BLaER1 treated with 17β-estradiol and CSF1 and Interleukin-3, amounts not matched to agents 10 nM and 100 nM (cell line): ENCODE data around the gene NAPB.
"Not testable (repeated sequence)": the region's sequence is repeated elsewhere in the genome, so short reads cannot be mapped to it uniquely, and the experiment has no call there.

Source experiments
- H3K27ac ChIP-seq, 11 experiments: shearing (Covaris generic); formaldehyde crosslinking; 2 replicates each; pipeline ENCODE4 v1.8.1; 2022
- H3K27me3 ChIP-seq, 11 experiments: shearing (Covaris generic); formaldehyde crosslinking; 2 replicates each; pipeline ENCODE4 v1.8.1; 2022
- H3K36me3 ChIP-seq, 11 experiments: shearing (Covaris generic); formaldehyde crosslinking; 2 replicates each; pipeline ENCODE4 v1.8.1; 2022
- H3K4me1 ChIP-seq, 10 experiments: shearing (Covaris generic); formaldehyde crosslinking; 2 replicates each; pipeline ENCODE4 v1.8.1; 2022
- H3K4me2 ChIP-seq, 11 experiments: shearing (Covaris generic); formaldehyde crosslinking; 2 replicates each; pipeline ENCODE4 v1.8.1; 2022
- H3K4me3 ChIP-seq, 10 experiments: shearing (Covaris generic); formaldehyde crosslinking; 2 replicates each; pipeline ENCODE4 v1.8.1; 2022
- H3K9ac ChIP-seq, 11 experiments: shearing (Covaris generic); formaldehyde crosslinking; 2 replicates each; pipeline ENCODE4 v1.8.1; 2022
- H3K9me3 ChIP-seq, 11 experiments: shearing (Covaris generic); formaldehyde crosslinking; replicated peaks in 1 of 11; 2 replicates each; pipeline ENCODE4 v1.8.1; 2022
- H4K20me1 ChIP-seq, 11 experiments: shearing (Covaris generic); formaldehyde crosslinking; 2 replicates each; pipeline ENCODE4 v1.8.1; 2022
- Cebpa-rat ChIP-seq, 11 experiments: shearing (Covaris generic); IDR thresholded peaks; 2 replicates each; pipeline ENCODE4 v1.8.1; 2022

NAPB gene

GRCh38 chr20:23356203-23356602, 65.1 kb downstream of the NAPB start:
- Histone ChIP-seq H3K4me2 (peak overlapping the region in 10 of 11 experiments; percentile 6 to 97 (median 50); a peak in 16 of 22 replicates), H3K9me3 (no peaks in the 10 kb centered on the region), H3K27ac (no peak overlapping the region; a peak in 1 of 22 replicates), H3K27me3 (no peaks in the 10 kb centered on the region), H3K36me3 (peaks cover 16 to 48% (median 38%) of the 10 kb centered on the region in 11 experiments), H3K4me3 (no peak overlapping the region; a peak in 1 of 20 replicates), H4K20me1 (peaks cover 0 to 61% (median 53%) of the 10 kb centered on the region in 11 experiments; a peak in 18 of 22 replicates), H3K9ac (no peak overlapping the region), H3K4me1 (peaks cover 60 to 88% (median 73%) of the 10 kb centered on the region in 10 experiments)
- TF ChIP-seq Cebpa-rat (IDR thresholded peaks at IDR 0.05) = no peak

DNA sequence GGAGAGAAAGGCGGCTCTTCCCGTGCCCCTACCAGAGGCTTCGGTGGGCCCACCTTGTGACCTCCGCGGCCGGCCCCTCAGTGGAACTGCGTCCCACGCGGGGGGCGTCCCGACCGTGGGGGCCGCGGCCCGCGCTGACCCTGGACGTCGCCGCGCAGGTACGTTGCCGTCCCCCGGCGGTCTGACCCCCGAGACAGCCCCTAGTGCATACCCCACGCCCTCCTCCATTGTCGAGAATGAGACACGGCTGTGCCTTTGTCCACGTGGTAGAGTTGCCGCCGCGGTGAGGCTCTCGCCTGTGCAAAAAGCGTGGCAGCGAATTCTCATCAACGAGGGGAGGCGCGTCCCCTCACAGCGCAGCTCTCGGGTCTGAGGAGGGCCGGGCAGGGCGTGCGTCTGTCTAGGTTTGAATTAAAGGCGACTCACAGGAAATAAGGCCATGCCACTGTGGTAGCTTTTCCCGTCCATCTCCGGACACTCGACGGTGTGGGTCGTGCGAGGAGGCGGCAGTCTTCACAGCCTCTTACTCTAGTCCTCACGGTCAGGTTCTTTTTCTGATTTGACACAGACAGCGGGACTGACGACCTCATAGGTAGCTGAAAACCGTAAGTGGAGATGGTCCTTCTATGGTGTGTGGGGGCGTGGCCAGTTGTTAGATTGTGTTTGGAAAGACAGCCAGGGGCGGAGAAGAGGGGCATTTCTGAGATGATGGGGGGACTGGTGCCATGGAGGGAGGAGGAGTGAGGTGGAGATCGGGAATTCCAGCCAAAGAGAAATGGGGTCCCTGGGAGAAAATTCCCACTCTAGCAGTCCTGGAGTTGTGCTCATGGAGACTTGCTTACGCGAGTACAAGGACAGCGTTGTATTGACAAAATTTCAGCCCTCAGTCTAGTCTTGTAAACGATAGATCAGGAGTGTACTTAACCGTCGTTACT, 70.1 kb downstream of the NAPB start:
- H4K20me1 ChIP-seq = peaks cover 0 to 52% (median 50%) of the 10 kb centered on the region in 11 experiments; a peak in 18 of 22 replicates
- peak overlapping the region; percentile 89 to 99 (median 96) for H3K4me3 ChIP-seq
- H3K9me3 ChIP-seq = no peaks in the 10 kb centered on the region
- peaks cover 16 to 45% (median 37%) of the 10 kb centered on the region in 11 experiments for H3K36me3 ChIP-seq
- no peak for TF ChIP-seq Cebpa-rat (IDR thresholded peaks at IDR 0.05)
- H3K27me3 ChIP-seq = no peaks in the 10 kb centered on the region
- H3K27ac ChIP-seq = peak overlapping the region; percentile 90 to 98 (median 97)
- peak overlapping the region; percentile 79 to 98 (median 93) for H3K4me2 ChIP-seq
- H3K9ac ChIP-seq = peak overlapping the region; percentile 89 to 99 (median 95)
- H3K4me1 ChIP-seq = peaks cover 37 to 63% (median 50%) of the 10 kb centered on the region in 10 experiments

GRCh38 chr20:23350196-23350903, 70.9 kb downstream of the NAPB start, which contains the start of gene NXT1:
NXT1 (plus strand) TSS chr20:23350791; CDS start chr20:23354042, 3,251 bp downstream.
- Histone ChIP-seq H3K27me3 (no peaks in the 10 kb centered on the region), H3K4me2 (peak within 1 kb of the TSS; percentile 87 to 98 (median 93)), H3K9ac (peak within 1 kb of the TSS; percentile 89 to 99 (median 95)), H3K4me1 (peaks cover 28 to 55% (median 42%) of the 10 kb centered on the region in 10 experiments), H4K20me1 (peaks cover 0 to 44% (median 42%) of the 10 kb centered on the region in 11 experiments; a peak in 18 of 22 replicates), H3K4me3 (peak within 1 kb of the TSS; percentile 89 to 99 (median 96)), H3K36me3 (peaks cover 14 to 37% (median 28%) of the 10 kb centered on the region in 11 experiments), H3K9me3 (no peaks in the 10 kb centered on the region), H3K27ac (peak within 1 kb of the TSS; percentile 90 to 98 (median 97))
- TF ChIP-seq Cebpa-rat (IDR thresholded peaks at IDR 0.05) = no peak

- H3K4me3 ChIP-seq = peak overlapping the region; percentile 89 to 99 (median 96)
- H3K27me3 ChIP-seq = no peaks in the 10 kb centered on the region
- peak overlapping the region; percentile 89 to 99 (median 95) for H3K9ac ChIP-seq
- H3K4me1 ChIP-seq = peaks cover 21 to 50% (median 37%) of the 10 kb centered on the region in 10 experiments
- TF ChIP-seq Cebpa-rat (IDR thresholded peaks at IDR 0.05) = no peak
- H3K4me2 ChIP-seq = peak overlapping the region; percentile 80 to 97 (median 91)
- H3K36me3 ChIP-seq = peaks cover 7 to 29% (median 21%) of the 10 kb centered on the region in 11 experiments
- peaks cover 0 to 36% (median 34%) of the 10 kb centered on the region in 11 experiments; a peak in 18 of 22 replicates for H4K20me1 ChIP-seq
- peak overlapping the region; percentile 90 to 98 (median 97) for H3K27ac ChIP-seq
- H3K9me3 ChIP-seq = no peaks in the 10 kb centered on the region
Observed at GRCh38 chr20:23349338-23350195, 71.7 kb downstream of the NAPB start.

GRCh38 chr20:23348510-23348909, 72.8 kb downstream of the NAPB start:
- Histone ChIP-seq H3K9ac (peak overlapping the region in 4 of 11 experiments; percentile 95 to 99 (median 96); a peak in 7 of 22 replicates), H3K36me3 (peaks cover 0 to 18% (median 10%) of the 10 kb centered on the region in 11 experiments; a peak in 16 of 22 replicates)

GRCh38 chr20:23347791-23348190, 73.5 kb downstream of the NAPB start:
- no peak overlapping the region for H3K4me2 ChIP-seq
- no peak for TF ChIP-seq Cebpa-rat (IDR thresholded peaks at IDR 0.05)
- H4K20me1 ChIP-seq = peaks cover 0 to 19% (median 16%) of the 10 kb centered on the region in 11 experiments; a peak in 18 of 22 replicates
- peaks cover 0 to 4% (median 0%) of the 10 kb centered on the region in 11 experiments; a peak in 1 of 22 replicates for H3K9me3 ChIP-seq
- no peak overlapping the region for H3K9ac ChIP-seq
- H3K36me3 ChIP-seq = peaks cover 0 to 11% (median 3%) of the 10 kb centered on the region in 11 experiments; a peak in 11 of 22 replicates
- H3K4me3 ChIP-seq = no peak overlapping the region
- peaks cover 19 to 38% (median 27%) of the 10 kb centered on the region in 10 experiments for H3K4me1 ChIP-seq
- H3K27ac ChIP-seq = no peak overlapping the region
- H3K27me3 ChIP-seq = no peaks in the 10 kb centered on the region

More at GRCh38 chr20:23348510-23348909, 72.8 kb downstream of the NAPB start:
- Histone ChIP-seq H3K27ac (peak overlapping the region in 2 of 11 experiments; percentile 97 to 98; a peak in 3 of 22 replicates), H3K4me2 (peak overlapping the region; percentile 80 to 97 (median 91); a peak in 17 of 22 replicates), H3K4me1 (peaks cover 19 to 45% (median 33%) of the 10 kb centered on the region in 10 experiments), H4K20me1 (peaks cover 0 to 26% (median 23%) of the 10 kb centered on the region in 11 experiments; a peak in 18 of 22 replicates)
- not testable (repeated sequence) for H3K4me3 ChIP-seq, H3K9me3 ChIP-seq, H3K27me3 ChIP-seq

DNA sequence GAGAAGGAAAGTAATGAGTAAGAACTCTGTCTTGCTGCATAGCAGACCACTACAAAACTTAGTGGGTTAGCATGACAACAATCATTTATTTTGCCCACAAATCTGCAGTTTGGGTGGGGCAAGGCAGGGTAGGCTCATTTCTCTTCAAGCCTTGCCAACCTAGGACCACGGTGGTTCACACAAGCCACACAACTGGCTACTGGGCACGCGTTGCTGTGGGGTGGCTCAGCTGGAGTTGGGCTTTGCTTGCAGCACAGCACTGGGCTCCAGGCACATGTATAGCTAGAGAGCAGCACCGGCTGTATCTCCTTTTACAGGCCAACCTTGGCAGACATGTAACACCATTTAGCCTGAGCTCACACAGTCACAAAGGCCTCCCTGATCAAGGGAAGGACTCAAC, 75.3 kb downstream of the NAPB start:
- Histone ChIP-seq H3K27ac (no peak overlapping the region), H3K27me3 (no peaks in the 10 kb centered on the region), H3K4me3 (no peak overlapping the region), H3K4me1 (peaks cover 11 to 24% (median 18%) of the 10 kb centered on the region in 10 experiments), H3K9me3 (peaks cover 0 to 4% (median 0%) of the 10 kb centered on the region in 11 experiments; a peak in 1 of 22 replicates), H4K20me1 (peaks cover 0 to under 1% (median 0%) of the 10 kb centered on the region in 11 experiments; a peak in 2 of 22 replicates), H3K9ac (no peak overlapping the region), H3K4me2 (no peak overlapping the region), H3K36me3 (no peaks in the 10 kb centered on the region)
- TF ChIP-seq Cebpa-rat (IDR thresholded peaks at IDR 0.05) = no peak
